GM06990 (cell line): ENCODE results near the gene PABPN1L.

Experiments
- DNase-seq: peaks from one replicate; pipeline ENCODE4 v3.0.0-alpha.2; 2011; ENCODE audit not compliant: insufficient read length; ENCODE audit errors: extremely low read depth
- H3K27me3 ChIP-seq: replicated peaks from 2 replicates; pipeline ENCODE4 v1.6.0; 2011; ENCODE audit warnings: low read length; ENCODE audit not compliant: control insufficient read depth, insufficient read depth
- H3K36me3 ChIP-seq: 2 replicates; pipeline ENCODE4 v1.5.1; 2011; ENCODE audit warnings: low read length; ENCODE audit not compliant: control insufficient read depth, insufficient read depth
- H3K4me3 ChIP-seq: replicated peaks from 2 replicates; pipeline ENCODE4 v1.5.1; 2011; ENCODE audit warnings: low read depth, mild to moderate bottlenecking, control low read depth, low read length
- TF ChIP-seq, protein P1 (sequence below): IDR thresholded peaks from 2 replicates; pipeline ENCODE4 v1.5.1; 2011; ENCODE audit warnings: low read length, control low read depth, mild to moderate bottlenecking, inconsistent platforms; ENCODE audit not compliant: insufficient read depth, poor library complexity, severe bottlenecking

PABPN1L gene

DNA sequence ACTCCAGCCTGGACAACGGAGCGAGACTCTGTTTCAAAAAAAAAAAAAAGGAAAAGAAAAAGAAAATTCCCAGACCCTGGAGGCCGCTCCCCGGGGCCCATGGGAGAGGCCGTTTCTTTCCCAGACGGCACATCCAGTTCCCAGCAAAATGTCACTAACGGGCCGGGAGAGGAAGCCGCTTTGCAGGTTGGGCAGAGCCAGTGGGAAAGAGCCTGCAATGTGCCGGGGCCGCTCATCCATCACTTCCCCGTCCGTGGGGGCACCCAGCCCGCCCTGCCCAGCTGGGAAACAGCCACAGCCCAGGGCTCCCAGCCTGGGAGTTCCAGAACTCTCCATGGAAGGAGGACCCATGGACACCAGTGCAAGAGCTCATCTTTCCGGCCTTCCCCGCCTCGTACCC lies 41.8 kb upstream of the PABPN1L start:
- no peak for DNase-seq
- no peaks in the 10 kb centered on the region for H3K27me3 ChIP-seq
- TF ChIP-seq, protein P1, sequence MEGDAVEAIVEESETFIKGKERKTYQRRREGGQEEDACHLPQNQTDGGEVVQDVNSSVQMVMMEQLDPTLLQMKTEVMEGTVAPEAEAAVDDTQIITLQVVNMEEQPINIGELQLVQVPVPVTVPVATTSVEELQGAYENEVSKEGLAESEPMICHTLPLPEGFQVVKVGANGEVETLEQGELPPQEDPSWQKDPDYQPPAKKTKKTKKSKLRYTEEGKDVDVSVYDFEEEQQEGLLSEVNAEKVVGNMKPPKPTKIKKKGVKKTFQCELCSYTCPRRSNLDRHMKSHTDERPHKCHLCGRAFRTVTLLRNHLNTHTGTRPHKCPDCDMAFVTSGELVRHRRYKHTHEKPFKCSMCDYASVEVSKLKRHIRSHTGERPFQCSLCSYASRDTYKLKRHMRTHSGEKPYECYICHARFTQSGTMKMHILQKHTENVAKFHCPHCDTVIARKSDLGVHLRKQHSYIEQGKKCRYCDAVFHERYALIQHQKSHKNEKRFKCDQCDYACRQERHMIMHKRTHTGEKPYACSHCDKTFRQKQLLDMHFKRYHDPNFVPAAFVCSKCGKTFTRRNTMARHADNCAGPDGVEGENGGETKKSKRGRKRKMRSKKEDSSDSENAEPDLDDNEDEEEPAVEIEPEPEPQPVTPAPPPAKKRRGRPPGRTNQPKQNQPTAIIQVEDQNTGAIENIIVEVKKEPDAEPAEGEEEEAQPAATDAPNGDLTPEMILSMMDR: no peak
- H3K4me3 ChIP-seq: no peak overlapping the region
- H3K36me3 ChIP-seq: peaks cover 4% of the 10 kb centered on the region

DNA sequence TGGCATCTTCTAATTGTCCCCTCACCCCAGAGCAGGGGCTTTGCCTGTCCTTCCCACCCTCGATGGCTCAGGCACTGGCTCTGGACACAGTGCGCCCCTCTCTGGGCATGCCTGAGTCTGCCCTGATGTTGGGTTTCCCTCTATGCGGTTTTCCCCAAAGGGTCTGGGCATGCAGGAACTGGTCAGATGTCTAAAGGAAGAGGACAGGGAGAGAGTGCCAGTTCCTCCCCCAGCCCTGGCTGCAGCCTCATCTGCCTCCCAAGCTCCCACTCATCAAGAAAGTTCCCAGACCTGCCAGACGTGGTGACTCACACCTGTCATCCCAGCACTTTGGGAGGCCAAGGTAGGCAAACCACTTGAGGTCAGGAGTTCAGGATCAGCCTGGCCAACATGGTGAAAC lies 41.3 kb upstream of the PABPN1L start:
- Histone ChIP-seq H3K27me3 (no peaks in the 10 kb centered on the region), H3K4me3 (no peak overlapping the region), H3K36me3 (peaks cover 4% of the 10 kb centered on the region)
- DNase-seq: no peak
- TF ChIP-seq, protein P1: no peak

DNA sequence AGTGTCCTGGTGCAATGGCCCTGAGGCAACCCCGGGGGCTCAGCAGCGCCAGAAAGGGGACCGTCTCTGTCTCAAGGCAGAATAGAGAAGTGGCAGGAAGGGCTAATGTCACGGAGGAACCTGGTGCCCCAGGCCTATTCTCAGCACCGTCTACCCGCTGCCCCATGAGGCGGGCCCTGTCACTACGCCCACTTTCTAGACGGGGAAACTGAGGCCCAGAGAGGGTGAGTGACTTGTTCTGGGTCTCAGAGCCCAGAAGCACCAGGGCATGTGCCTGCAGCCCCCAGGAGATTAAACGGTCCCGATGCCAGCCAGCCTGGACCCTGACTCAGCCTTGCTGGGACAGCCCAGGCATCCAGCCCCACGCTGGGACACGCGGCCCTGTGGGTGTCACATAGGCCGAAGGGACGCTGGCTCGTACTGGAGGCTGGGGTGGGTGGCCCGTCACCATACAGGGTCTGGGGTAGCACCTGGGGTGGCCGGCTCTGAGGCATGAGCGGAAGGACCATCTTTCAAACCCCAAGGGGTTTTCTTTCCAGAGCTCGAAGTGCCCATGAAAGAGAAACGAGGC lies 40.2 kb upstream of the PABPN1L start:
- DNase-seq: no peak
- Histone ChIP-seq H3K36me3 (peaks cover 2% of the 10 kb centered on the region), H3K4me3 (no peak overlapping the region), H3K27me3 (no peaks in the 10 kb centered on the region)
- TF ChIP-seq, protein P1: no peak

DNA sequence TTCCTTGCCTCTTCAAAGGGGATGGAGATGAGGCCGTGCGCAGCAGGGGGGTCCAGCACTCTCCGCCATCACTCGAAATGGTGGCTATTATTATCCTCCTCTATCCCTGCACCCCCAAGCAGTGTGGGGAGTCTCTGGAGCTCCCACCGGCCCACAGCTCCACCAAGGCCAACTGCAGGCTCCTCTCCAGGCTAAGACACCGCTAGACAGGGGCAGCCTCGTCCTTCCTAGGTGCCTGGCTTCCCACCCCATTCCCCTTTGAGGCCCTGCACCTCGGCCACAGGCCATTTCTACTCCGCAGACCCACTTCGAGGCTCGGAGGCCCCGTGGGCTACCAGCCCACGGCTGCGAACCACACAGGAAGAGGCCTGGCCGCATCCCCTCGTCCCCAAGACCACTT lies 39.6 kb upstream of the PABPN1L start:
- H3K36me3 ChIP-seq: no peaks in the 10 kb centered on the region; the same call in none of the 2 replicates
- TF ChIP-seq, protein P1: no peak

DNA sequence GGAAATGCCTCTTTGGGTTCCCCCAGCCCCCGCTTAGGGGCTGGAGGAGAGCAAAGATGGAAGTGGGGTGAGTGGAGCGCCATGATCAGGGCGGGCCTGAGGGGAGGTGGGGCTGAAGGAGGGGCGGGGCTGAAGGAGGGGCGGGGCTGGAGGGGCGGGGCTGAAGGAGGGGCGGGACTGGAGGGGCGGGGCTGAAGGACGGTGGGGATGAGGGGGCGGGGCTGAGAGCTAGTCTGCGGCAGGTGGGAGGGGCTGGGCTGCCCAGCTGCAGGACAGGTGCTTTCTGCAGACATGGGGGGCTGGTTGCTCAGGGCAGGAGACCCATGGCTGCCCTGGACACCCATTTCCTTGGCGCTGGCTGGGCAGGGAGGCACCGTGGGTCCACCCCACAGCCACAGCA lies 39.1 kb upstream of the PABPN1L start:
- peaks cover 3% of the 10 kb centered on the region for H3K36me3 ChIP-seq
- DNase-seq: no peak
- TF ChIP-seq, protein P1: no peak

More for the DNA sequence above, 39.6 kb upstream of the PABPN1L start:
- Histone ChIP-seq H3K4me3 (no peak overlapping the region), H3K27me3 (no peaks in the 10 kb centered on the region)
- DNase-seq: no peak

More for the DNA sequence above, 39.1 kb upstream of the PABPN1L start:
- no peaks in the 10 kb centered on the region for H3K27me3 ChIP-seq
- no peak overlapping the region for H3K4me3 ChIP-seq
